Stimulated activated CD4-positive, alpha-beta T cell treated with anti-CD3 and anti-CD28 coated beads, Interleukin-15, amount 100 ng/mL, for 1 hour (primary cell): ENCODE results near the gene SART3.

ENCODE experiments used
- DNase-seq, 2 donors: peaks; one replicate each; pipeline ENCODE4 v3.0.0-alpha.2; 2020; ENCODE audit warnings: low read depth in 1 of 2, low spot score in 1 of 2

The SART3 gene

DNA sequence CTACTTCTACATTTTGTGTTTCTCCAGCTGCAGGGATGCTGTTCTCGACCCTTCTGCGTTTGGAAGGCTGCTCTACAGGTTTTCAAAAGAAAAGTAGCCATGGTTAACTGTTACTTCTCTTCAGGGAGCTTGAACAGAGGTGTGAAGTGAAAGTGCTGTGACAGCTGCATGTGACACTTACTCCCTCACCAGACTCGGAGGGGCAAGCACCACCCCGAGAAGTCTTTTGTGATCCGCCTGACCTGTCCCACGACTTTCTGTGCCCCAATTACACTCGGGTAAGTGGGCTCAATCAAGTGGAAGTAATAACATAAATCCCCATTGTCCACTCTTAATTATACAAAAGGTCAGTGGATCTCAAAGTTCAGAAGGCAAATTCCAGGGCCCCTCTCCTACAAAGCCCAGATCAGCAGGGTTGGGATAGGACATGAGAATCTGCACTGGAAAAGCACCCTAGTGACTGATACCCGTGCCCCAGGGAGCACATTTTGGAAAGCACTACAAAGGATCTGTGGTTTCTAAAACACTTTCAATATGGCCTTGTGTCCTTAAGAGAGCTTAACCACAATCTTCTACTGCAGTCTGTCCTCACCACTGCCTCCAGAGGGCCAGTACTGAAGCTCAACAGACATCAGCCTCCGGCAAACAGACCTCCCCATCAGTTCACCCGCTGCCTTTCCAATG is 34.3 kb downstream of the SART3 start:
- DNase-seq = no peak

DNA sequence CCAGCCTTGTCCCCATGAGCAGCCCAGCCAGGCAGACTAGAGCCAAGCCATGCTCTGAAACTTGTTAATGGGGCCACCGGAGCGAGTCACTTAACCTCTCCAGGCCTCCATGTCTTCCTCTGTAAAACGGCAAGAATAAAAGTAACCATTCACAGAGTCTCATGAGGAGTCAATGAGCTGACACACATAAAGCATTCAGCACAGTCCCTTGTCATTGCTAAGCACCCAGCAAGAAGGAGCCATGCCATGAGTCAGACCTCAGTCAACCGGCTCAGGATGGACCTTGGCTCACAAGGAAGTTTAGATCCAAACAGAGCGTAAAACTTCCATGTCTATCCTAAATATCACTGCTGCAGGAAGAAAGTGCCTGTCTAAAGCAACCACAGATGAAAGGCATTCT is 35.3 kb downstream of the SART3 start:
- no peak for DNase-seq

DNA sequence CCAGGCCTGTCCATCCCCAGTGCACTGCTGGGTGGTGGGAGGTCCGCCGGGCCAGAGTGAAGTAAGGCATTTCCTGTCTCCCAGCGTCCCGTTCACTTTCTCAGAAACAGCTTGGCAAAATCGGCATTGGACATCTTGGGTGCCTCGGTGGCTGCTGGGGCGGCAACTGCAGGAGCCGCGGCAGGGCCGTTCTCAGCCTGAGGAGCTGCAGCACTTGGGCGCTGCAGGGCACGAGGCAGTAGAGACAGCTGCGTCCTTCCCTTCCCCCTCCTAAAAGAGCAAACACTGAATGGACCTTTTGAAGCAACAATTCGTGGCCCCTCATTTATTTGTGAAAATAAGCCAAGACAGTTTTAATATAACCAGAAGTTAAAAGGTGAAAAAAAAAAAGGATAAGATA is 37.6 kb downstream of the SART3 start:
- DNase-seq = no peak

DNA sequence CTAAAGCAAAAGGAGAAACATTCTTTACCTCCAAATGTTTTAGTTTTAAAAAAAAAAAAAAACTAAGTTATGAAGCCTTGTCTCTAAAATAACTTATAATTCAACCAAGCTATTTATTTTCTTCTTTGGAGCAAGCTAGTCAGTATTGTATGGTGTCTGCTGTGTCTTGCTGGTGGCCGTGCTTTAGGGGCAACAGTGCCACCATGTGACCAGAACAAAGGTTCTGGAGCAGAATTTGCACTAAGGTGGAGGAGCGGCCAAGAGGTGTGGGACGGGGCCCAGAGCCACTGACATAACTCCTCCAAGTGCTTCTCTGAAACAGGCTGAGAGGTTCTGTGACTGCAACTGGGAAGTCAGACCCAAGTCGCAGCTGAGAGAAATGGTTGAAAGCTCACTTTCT is 41.4 kb downstream of the SART3 start:
- DNase-seq = no peak

DNA sequence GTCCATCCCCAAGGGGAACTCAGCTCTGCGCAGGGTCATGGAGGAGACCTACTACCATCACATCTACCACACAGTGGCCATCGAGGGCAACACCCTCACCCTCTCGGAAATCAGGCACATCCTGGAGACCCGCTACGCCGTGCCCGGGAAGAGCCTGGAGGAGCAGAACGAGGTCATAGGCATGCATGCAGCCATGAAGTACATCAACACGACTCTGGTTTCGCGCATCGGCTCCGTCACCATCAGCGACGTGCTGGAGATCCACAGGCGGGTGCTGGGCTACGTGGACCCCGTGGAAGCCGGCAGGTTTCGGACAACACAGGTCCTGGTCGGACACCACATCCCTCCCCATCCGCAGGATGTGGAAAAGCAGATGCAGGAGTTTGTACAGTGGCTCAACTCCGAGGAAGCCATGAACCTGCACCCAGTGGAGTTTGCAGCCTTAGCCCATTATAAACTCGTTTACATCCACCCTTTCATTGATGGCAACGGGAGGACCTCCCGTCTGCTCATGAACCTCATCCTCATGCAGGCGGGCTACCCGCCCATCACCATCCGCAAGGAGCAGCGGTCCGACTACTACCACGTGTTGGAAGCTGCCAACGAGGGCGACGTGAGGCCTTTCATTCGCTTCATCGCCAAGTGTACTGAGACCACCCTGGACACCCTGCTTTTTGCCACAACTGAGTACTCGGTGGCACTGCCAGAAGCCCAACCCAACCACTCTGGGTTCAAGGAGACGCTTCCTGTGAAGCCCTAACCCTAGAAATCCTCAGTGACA is 42.1 kb downstream of the SART3 start:
- DNase-seq = no peak

- no peak for DNase-seq
Measured at GRCh38 chr12:108518101-108518715, 42.8 kb downstream of the SART3 start.

GRCh38 chr12:108517288-108518100 is 43.5 kb downstream of the SART3 start:
- DNase-seq = no peak

DNA sequence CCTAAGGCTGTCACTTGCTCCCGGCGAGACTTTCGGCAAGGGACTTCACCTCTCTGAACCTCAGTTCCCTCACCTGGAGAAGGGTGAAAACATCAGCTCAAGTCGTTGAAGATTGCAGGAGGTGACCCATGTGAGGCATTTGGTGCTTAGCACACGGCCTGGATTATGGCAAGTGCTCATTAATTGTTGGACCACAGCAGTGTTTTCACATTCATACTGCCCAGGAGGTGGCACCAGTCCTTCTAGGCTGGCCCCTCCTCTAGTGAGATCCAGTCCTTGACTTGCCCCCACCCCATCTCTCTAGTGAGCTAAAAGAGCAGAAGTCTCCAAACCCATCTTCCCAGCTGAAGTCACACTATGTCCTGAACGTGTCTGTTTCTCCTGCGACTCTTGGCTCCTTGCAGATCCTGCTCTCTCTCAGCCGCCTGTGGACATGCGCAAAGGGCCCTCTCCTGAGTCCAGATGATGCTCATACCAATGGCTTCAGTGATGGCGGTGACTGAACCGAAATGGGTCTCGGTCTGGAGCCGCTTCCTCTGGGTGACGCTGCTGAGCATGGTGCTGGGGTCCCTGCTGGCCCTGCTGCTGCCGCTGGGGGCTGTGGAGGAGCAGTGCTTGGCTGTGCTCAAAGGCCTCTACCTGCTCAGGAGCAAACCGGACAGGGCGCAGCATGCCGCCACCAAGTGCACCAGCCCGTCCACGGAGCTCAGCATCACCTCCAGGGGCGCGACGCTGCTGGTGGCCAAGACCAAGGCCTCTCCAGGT is 44.3 kb downstream of the SART3 start:
- DNase-seq = no peak

GRCh38 chr12:108515916-108516315 is 45.1 kb downstream of the SART3 start:
- DNase-seq = no peak

- DNase-seq = peak; percentile 97 to 98
Measured at GRCh38 chr12:108514973-108515814, 45.8 kb downstream of the SART3 start, which contains the start of gene FICD. FICD (plus strand) TSS chr12:108515277; CDS start chr12:108516973, 1,696 bp downstream.

DNA sequence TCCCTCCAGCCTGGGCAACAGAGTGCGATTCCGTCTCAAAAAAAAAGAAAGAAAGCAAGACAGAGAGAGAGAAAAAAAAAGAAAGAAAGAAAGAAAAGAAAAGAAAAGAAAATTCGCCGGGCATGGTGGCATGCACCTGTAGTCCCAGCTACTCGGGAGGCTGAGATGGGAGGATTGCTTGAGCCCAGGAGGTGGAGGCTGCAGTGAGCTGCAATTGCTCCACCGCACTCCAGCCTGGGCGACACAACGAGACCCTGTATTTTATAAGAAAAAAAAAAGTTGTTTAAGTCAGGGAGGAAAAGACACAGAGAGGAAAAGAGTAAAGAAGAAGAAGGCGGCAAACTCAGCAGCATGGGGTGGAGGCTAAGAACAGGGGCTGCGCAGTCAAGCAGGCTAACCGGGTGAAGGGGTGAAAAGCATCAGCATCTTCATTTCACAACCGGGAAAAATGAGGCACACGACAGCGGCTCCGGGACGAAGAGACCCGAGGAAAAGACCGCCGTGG is 46.5 kb downstream of the SART3 start:
- no peak for DNase-seq

DNA sequence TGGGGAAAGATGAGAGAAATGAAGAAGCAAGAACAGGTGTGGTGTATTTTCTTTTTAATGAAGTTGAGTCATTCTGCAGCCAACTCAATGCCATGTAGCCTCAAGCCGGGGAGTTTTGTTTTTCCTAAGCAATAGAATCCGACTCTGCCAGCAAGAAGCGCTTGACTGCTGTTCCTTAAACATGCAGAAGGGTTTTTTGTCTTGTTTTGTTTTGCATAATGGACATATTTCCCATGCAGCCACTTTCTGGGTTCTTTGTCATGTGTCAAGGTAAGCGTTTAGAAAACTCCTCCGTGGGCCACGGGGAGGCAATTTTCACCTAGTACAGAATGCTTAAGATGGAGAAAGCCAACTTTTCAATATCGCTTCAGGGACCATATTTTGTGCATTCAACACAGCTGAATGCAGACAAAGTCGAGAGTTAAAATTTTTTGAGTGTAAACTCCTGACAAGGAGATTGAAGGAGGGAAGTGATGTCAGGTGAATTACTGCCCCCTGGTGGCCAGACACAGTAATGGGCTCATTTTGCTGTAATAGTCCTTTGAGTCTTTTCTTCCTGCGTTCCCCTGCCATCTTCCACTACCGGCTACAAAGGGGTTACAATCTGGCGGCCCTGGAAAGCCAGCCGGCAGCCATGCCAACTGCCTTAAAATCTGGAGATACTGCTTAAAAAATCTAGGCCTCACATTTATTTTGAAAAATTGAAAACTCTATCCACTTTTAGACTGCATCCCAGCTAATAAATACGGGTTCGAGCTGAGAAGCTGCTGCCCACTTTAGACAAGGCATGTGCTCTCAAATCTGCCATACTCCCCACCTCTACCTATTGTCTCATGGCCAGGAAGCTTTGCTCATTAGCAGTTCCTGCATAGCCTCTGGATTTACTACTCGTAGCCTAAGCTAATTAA is 49.1 kb downstream of the SART3 start:
- DNase-seq = peak; percentile 54 to 56

DNA sequence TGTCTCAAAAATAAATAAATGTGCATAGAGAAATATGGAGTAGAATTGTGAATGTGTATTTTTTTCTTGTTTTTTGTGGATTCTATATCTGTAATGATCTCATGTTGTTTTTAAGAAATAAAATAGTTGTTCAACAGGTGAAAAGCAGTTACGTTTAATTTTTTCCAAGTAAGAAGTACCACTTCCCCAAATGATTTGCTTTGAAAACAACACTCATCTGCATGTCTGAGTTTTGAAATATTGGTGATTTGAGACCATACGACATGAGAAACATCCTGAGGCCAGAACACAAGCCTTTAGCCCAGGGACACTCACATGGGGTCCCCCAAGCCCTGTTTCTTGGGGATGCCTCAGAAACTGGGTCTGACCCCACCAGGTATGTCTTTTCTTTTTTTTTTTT is 50.1 kb downstream of the SART3 start:
- no peak for DNase-seq

DNA sequence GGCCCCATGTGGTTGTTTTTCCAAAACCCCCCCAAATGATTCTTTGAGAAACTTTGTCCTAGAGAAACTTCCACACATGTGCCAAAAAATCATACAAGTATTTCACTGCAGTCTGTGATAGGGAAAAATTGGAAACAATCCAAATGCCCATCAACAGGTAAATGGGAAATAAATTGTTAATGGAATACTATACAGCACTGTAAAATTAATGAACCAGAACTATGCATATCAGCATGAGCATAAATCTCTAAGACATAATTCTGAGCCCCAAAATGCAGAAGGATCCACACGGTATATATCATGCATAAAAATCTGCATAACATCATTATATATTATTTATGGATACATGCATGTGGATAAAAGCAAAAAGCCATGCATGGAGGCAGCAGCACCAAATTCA is 51.2 kb downstream of the SART3 start:
- DNase-seq = no peak

DNA sequence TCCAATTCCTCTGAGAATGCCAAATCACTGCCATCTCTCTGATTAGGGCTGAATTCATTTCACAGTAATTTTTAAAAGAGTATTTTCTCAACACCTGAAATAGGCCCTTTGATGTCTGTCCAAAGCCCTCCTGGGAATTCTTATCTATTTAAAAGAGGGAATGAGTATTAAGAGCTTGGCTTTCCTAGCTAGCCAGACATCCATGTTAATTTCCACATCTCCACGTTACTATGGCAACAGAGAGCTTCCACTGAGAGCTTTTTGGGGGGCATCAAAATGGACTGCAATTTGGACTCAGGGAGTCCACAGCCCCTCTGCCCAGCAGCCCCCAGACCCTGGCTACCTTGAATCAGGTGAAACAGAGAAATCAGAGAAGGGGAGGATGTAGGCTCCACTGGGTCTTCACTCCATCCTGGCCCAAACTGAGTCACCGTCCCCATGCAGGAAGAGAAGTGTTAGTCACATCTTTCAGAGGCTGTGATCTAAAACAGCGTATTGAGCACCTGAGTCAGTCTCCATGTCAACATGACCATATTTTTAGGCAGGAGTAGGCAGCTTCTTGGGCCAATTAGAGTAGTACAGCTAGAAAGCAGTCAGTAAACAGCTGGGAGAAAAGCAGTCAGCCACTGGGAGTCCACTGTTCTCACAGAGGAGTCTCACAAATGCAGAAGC is 52.9 kb downstream of the SART3 start:
- no peak for DNase-seq

DNA sequence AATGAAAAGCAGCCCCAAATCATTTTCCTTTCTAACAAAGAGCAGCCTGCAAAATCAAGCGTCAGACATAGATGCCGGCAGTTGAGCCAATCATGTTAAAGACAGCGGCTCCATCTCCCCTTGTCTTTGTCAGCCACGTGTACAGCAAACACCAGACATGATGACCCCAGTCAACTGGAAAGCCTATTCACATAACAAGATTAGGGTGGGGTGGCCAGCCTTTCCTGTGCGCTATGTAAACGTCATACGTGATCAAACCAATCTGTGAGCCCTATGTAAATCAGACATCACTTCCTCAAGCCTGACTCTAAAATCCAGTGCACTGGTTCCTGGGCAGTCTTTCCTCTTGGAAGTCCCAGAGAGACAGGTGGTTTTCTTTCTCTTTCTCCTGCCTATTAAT is 55.8 kb downstream of the SART3 start:
- no peak for DNase-seq

DNA sequence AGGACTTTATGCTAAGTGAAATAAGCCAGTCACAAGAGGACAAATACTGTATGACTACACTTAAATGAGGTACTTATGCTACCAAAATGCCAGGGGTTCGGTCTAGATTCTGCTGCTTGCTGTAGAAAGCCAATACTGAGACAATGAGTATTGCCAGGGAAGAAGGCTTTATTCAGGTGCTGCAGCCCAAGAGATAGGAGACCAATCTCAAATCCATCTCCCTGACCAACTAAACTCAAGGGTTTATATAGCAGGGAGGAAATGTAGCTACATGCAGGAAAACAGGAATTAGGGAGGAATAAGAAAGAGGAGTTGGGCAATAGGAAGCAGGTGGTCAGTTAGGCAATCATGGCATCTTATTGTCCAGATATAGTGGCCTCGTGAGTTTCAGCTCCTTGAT is 58.1 kb downstream of the SART3 start:
- DNase-seq = no peak

DNA sequence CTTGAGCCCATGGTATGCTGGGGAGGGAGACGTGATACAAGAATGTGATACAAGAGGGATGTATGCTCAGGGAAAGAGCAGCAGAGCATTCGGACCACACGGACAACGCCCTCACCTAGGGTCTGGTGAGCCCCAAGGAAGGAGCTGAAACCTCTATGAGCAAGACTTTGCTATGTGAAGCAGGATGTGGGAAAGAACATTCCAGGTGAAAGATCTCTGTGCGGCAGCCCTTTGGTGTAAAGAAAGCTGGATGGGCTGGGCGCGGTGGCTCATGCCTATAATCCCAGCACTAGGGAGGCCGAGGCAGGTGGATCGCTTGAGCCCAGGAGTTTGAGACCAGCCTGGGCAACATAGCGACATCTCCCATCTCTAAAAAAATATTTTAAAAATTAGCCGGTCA is 62.8 kb downstream of the SART3 start:
- no peak for DNase-seq
